Osteocyte (in vitro differentiated cells): ENCODE measurements around the gene GCN1. TPM values are rescaled to one million over a fixed set of nuclear protein-coding genes. Genes with fewer than 3 reads are reported as not detected.

ENCODE experiments used
- DNase-seq: peaks from one replicate; pipeline ENCODE4 v3.0.0; 2021; ENCODE audit warnings: mixed read lengths; ENCODE audit not compliant: unreplicated experiment; ENCODE audit errors: extremely low spot score
- H3K27ac Mint-ChIP-seq: one replicate; pipeline ENCODE4 v1.8.0; 2021; ENCODE audit warnings: mild to moderate bottlenecking, mixed read lengths; ENCODE audit not compliant: unreplicated experiment
- H3K27me3 Mint-ChIP-seq: one replicate; pipeline ENCODE4 v1.8.0; 2021; ENCODE audit warnings: mixed read lengths; ENCODE audit not compliant: unreplicated experiment
- H3K36me3 Mint-ChIP-seq: one replicate; pipeline ENCODE4 v1.8.0; 2021; ENCODE audit warnings: mixed read lengths; ENCODE audit not compliant: unreplicated experiment
- H3K4me1 Mint-ChIP-seq: one replicate; pipeline ENCODE4 v1.8.0; 2021; ENCODE audit warnings: mixed read lengths; ENCODE audit not compliant: unreplicated experiment
- H3K4me3 Mint-ChIP-seq: one replicate; pipeline ENCODE4 v1.8.0; 2021; ENCODE audit warnings: mild to moderate bottlenecking, moderate library complexity, mixed read lengths; ENCODE audit not compliant: unreplicated experiment
- H3K9me3 Mint-ChIP-seq: one replicate; pipeline ENCODE4 v1.8.0; 2021; ENCODE audit warnings: mixed read lengths; ENCODE audit not compliant: unreplicated experiment
- CTCF ChIP-seq: fragments of 200-600 bp; sonication (generic); IDR thresholded peaks from 2 replicates; pipeline ENCODE4 v1.5.0; 2021; ENCODE audit warnings: antibody characterized with exemption, mild to moderate bottlenecking, moderate library complexity
- total RNA-seq: library from RNA; stranded (reverse); gene quantifications from 2 replicates; pipeline ENCODE4 v1.2.1, GENCODE V29; 2021

The GCN1 gene
- total RNA-seq, 1 donor from 2014 or later = 115 TPM

DNA sequence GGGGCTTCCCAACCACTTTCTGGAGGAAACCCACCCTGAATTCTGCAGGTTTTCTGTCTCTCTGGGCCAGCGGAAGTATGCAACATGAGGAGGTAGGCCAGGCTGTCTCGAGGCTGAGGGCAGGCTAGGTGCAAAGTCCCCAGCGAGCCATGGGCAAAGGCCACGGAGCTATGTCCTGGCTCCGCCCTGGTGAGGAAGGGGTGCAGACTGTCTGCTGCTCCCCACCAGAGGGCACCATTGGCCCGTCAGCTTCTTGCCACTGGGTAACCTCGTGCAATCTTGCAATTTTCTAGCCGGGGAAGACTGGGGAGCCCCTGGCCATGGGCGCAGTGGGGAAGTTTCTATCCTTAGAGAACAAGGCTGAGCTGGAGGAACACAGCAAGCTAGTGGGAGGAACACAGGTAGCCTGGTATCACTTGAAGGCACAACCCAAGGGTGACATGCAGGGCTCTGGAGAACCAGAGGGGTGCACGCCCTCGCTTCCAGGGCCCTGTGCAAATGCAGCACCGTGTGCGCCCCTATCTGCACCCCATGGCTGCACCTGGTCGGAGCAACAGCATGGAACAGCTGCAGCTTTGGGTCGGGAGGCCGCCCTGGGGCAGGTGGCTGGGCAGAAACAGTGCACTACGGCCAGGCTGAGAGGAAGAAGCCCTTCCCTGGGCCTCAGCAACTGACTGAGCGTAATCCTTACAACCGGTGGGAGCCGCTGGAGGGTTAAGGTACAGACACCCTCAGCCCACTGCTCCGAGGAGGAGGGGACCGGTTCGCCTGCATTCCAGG, 34.0 kb upstream of the GCN1 start:
- no peaks in the 10 kb centered on the region for H3K36me3 Mint-ChIP-seq
- peak; percentile 95 for TF ChIP-seq CTCF
- peak overlapping the region; percentile 78 for H3K27ac Mint-ChIP-seq
- no peaks in the 10 kb centered on the region for H3K9me3 Mint-ChIP-seq
- peaks cover 81% of the 10 kb centered on the region for H3K4me1 Mint-ChIP-seq
- no peak overlapping the region for H3K4me3 Mint-ChIP-seq
- DNase-seq = peak; percentile 94
- no peaks in the 10 kb centered on the region for H3K27me3 Mint-ChIP-seq

DNA sequence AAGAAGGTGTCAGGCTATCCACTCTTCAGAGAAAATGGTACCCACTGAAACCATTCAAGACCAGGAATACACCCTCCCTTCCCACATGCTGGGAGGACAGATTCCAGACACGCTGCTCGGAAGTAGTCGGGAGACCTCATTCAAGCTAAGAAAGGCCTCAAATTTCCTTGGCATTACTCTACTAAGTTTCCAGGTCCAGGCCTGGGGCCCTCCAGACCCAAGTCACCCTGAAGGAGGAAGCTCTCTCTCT, 33.5 kb upstream of the GCN1 start:
- H3K27ac Mint-ChIP-seq = peak overlapping the region; percentile 78
- no peak for DNase-seq
- H3K4me1 Mint-ChIP-seq = peaks cover 77% of the 10 kb centered on the region
- no peaks in the 10 kb centered on the region for H3K27me3 Mint-ChIP-seq
- TF ChIP-seq CTCF = no peak
- H3K36me3 Mint-ChIP-seq = peaks cover 4% of the 10 kb centered on the region
- H3K4me3 Mint-ChIP-seq = no peak overlapping the region
- no peaks in the 10 kb centered on the region for H3K9me3 Mint-ChIP-seq

DNA sequence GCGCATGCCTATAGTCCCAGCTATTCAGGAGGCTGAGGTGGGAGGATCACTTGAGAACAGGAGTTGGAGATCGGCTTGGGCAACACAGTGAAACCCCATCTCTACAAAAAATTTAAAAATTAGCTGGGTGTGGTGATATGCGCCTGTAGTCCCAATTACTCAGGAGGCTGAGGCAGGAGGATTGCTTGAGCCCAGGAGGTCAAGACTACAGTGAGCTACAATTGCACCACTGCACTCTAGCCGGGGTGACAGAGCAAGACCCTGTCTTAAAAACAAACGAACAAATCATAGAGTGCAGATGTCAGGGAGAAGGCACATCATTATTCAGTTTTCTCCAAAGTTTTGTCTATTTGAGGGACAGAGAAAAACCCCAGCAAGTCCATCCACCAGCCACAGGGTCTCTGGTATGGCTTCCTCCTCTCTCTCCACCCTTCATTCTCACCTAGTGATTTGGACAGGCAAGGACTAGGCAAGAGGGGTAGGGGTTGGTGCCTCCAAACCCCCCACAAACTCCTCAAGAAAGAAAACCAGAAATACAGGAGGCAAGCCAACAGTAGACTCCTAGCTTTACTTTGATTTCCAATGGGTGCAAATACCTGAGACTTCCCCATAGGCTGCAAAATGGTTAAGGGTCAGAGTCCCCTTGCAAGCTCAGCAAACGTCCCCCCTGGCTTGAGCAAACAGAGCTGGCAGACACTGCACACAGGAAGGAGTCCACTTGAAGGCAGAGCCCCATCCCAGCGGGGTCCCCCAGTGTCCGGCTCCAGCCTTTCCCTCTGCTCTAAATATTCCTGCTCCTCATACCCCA, 32.9 kb upstream of the GCN1 start:
- H3K4me3 Mint-ChIP-seq = no peak overlapping the region
- DNase-seq = no peak
- no peaks in the 10 kb centered on the region for H3K27me3 Mint-ChIP-seq
- H3K27ac Mint-ChIP-seq = peak overlapping the region; percentile 78
- no peaks in the 10 kb centered on the region for H3K9me3 Mint-ChIP-seq
- peaks cover 71% of the 10 kb centered on the region for H3K4me1 Mint-ChIP-seq
- H3K36me3 Mint-ChIP-seq = peaks cover 9% of the 10 kb centered on the region
- TF ChIP-seq CTCF = no peak

GRCh38 chr12:120225852-120226640, 31.5 kb upstream of the GCN1 start:
- TF ChIP-seq CTCF = no peak
- H3K4me3 Mint-ChIP-seq = no peak overlapping the region
- H3K27me3 Mint-ChIP-seq = no peaks in the 10 kb centered on the region
- H3K36me3 Mint-ChIP-seq = peaks cover 9% of the 10 kb centered on the region
- H3K4me1 Mint-ChIP-seq = peaks cover 58% of the 10 kb centered on the region
- H3K27ac Mint-ChIP-seq = peak overlapping the region; percentile 27
- DNase-seq = no peak
- no peaks in the 10 kb centered on the region for H3K9me3 Mint-ChIP-seq

DNA sequence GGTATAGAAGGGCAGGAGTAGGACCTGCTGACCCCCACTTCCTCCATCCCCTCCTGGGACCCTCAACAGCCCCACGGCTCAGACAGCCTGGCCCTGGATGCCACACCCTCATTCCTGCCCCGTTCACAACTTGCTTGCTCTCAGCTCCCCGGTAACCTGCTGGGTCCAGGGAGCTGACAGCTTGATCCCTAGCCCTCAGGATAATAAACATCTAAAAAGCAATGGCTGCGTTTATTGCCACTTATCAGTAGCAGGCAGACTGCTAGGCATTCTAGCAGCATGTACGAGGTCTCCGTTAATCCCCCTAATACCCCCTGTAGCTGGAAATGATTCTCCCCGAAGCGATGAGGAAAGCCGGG, 30.7 kb upstream of the GCN1 start:
- Mint-ChIP-seq H3K36me3 (peaks cover 9% of the 10 kb centered on the region), H3K9me3 (no peaks in the 10 kb centered on the region), H3K27me3 (no peaks in the 10 kb centered on the region), H3K4me3 (peak overlapping the region; percentile 10), H3K4me1 (peaks cover 56% of the 10 kb centered on the region), H3K27ac (peak overlapping the region; percentile 73)
- TF ChIP-seq CTCF = no peak
- no peak for DNase-seq
